Spinal cord (tissue), 10 donors: ENCODE measurements around the gene CBX1. TPM values are rescaled to one million over a fixed set of nuclear protein-coding genes. Genes with fewer than 3 reads are reported as not detected.

ENCODE experiments used
- DNase-seq, 6 donors: peaks; one replicate each; pipeline versions ENCODE4 v3.0.0 to v3.0.0-alpha.2; 2013 to 2015; ENCODE audit warnings: low spot score in 6 of 6, low read depth in 4 of 6
- H3K27ac ChIP-seq: one replicate; pipeline ENCODE4 v1.5.1; 2013; ENCODE audit warnings: low read depth, low read length, control low read depth
- H3K27me3 ChIP-seq: one replicate; pipeline ENCODE4 v1.6.1; 2013; ENCODE audit warnings: low read length; ENCODE audit not compliant: control insufficient read depth, insufficient read depth
- H3K36me3 ChIP-seq: one replicate; pipeline ENCODE4 v1.6.1; 2013; ENCODE audit warnings: low read length; ENCODE audit not compliant: control insufficient read depth, insufficient read depth
- H3K4me1 ChIP-seq: one replicate; pipeline ENCODE4 v1.6.1; 2013; ENCODE audit warnings: low read length; ENCODE audit not compliant: control insufficient read depth, insufficient read depth
- H3K4me3 ChIP-seq: one replicate; pipeline ENCODE4 v1.5.1; 2013; ENCODE audit warnings: low read depth, low read length, control low read depth
- H3K9me3 ChIP-seq: one replicate; pipeline ENCODE4 v1.6.1; 2013; ENCODE audit warnings: low read length; ENCODE audit not compliant: control insufficient read depth, insufficient read depth
- WGBS: methylation state at CpG from one replicate; pipeline ENCODE4 v1.1.5; 2013; ENCODE audit warnings: missing lambda C conversion rate; ENCODE audit not compliant: insufficient coverage; 5-methylcytosine and 5-hydroxymethylcytosine counted together
- polyA plus RNA-seq, 2 donors: library from polyadenylated mRNA; unstranded; fragments of 120-200 nt; gene quantifications; one replicate each; pipeline ENCODE4 v1.2.1, GENCODE V29; 2013; ENCODE audit not compliant: insufficient read length in 2 of 2
- total RNA-seq, 2 donors: library from RNA; depleted of rRNA in 1 of 2; stranded (reverse); fragments of 120-200 nt in 1 of 2; fragments of >200 nt in 1 of 2; gene quantifications; one replicate each; pipeline versions ENCODE4 v1.2.3 to v1.2.4, GENCODE V29; 2013 to 2014
- donor health status: healthy.

The CBX1 gene
- total and polyA plus RNA-seq, 4 donors: 76.2 to 240 (median 160) TPM

GRCh38 chr17:48055531-48056245 lies 45.6 kb downstream of the CBX1 start:
- Histone ChIP-seq H3K36me3 (peaks cover 73% of the 10 kb centered on the region), H3K9me3 (no peaks in the 10 kb centered on the region), H3K27ac (no peak overlapping the region), H3K4me1 (peaks cover 60% of the 10 kb centered on the region), H3K27me3 (no peaks in the 10 kb centered on the region), H3K4me3 (peak overlapping the region; percentile 39)
- DNase-seq: no peak
- WGBS: 62% methylated on average over 3 of the region's 5 CpGs

- H3K27me3 ChIP-seq: no peaks in the 10 kb centered on the region
- peak overlapping the region; percentile 99 for H3K27ac ChIP-seq
- peak in 4 of 6 donors; percentile 76 to 98 (median 86) for DNase-seq
- 16% methylated on average over 33 of the region's 34 CpGs for WGBS
- peaks cover 63% of the 10 kb centered on the region for H3K36me3 ChIP-seq
- H3K9me3 ChIP-seq: no peaks in the 10 kb centered on the region
- peak overlapping the region; percentile 39 for H3K4me3 ChIP-seq
- H3K4me1 ChIP-seq: peaks cover 67% of the 10 kb centered on the region
Observed at GRCh38 chr17:48054238-48055185, 46.8 kb downstream of the CBX1 start.

GRCh38 chr17:48053758-48054237 lies 47.5 kb downstream of the CBX1 start:
- Histone ChIP-seq H3K27me3 (no peaks in the 10 kb centered on the region), H3K4me1 (peaks cover 72% of the 10 kb centered on the region), H3K36me3 (peaks cover 56% of the 10 kb centered on the region), H3K9me3 (no peaks in the 10 kb centered on the region), H3K27ac (peak overlapping the region; percentile 99), H3K4me3 (peak overlapping the region; percentile 16)
- WGBS: 12% methylated on average over 6 of the region's 6 CpGs
- no peak for DNase-seq

DNA sequence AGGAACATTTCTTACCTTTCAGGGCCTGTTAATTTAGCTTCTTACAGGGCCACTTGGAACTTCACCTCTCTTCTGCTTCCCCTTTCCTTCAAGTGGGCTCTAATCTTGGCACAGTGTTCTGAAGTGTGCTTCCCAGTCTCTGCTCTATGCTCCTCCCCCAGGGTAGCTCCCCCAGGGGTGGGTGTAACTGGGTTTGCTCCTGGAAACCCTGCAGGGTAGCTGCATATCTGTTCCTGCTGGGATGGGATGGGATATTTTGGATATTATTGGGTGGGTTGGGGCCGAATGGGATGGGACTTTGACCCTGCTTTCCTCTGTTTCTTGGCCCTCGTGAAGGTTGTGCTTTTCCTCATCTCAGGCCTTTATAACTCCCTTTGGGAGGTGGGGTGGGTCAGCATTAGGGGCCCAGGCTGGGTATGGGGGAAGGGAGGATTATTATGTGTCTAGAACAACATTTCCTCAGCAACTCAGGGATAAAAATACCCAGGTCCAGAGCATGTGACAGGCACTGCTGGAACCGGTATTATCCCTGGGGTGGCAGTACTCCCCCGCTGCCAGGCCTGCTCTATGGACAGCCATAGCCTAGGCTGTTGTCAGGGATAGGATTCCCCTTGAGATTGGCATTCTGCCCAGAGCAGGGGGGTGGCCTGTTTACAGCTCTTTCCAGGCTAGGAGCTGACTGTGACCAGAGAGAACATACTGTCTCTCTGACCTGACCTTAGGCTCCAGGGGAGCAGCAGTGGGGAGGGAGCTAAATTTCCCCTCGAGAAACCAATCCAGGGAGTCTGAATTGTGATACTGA lies 48.1 kb downstream of the CBX1 start:
- 28% methylated on average over 4 of the region's 5 CpGs for WGBS
- H3K9me3 ChIP-seq: no peaks in the 10 kb centered on the region
- peak overlapping the region; percentile 99 for H3K27ac ChIP-seq
- peaks cover 72% of the 10 kb centered on the region for H3K4me1 ChIP-seq
- peaks cover 49% of the 10 kb centered on the region for H3K36me3 ChIP-seq
- H3K4me3 ChIP-seq: no peak overlapping the region
- DNase-seq: peak in 2 of 6 donors; percentile 50 to 84
- no peaks in the 10 kb centered on the region for H3K27me3 ChIP-seq

DNA sequence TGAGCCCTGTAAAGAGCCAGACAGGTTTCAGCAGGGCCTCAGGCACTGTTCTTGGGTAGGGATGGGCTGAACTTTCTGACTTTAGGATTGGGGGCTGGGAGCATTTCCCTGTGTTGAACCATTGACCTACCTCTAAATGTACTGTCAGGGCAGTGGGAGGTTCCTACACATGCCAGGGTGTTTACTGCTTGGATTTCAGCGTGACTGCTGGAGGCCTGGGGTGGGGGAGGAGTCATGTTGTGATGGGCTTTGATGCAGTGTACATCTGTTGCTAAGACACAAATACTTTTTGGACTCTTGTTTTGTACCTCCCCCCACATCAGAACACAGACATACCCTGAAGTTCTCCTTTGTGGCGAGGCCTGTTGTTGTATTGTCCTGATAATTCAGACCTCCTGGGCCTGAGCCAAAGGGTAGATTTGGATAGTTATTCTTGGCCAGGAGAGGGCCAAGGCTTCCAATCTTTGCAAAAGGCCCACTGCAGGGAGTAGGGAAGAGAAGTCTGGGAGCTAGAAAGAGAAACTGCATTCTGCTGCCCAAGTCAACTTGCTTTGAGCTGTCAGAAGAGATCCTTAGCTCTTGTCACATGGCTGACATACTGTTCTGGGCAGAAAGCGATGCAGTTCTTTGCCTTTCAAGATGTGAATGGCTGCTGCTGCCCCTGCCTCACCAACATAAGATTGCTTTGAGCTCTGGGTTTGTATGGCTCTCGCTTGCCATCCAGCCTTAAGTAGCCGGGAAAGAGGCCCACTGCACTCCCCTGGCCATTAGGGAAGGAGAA lies 49.4 kb downstream of the CBX1 start:
- WGBS: 36% methylated on average over 3 of the region's 5 CpGs
- peak in 3 of 6 donors; percentile 61 to 92 (median 80) for DNase-seq
- peak overlapping the region; percentile 99 for H3K27ac ChIP-seq
- peak overlapping the region; percentile 19 for H3K4me3 ChIP-seq
- peaks cover 37% of the 10 kb centered on the region for H3K36me3 ChIP-seq
- no peaks in the 10 kb centered on the region for H3K27me3 ChIP-seq
- H3K4me1 ChIP-seq: peaks cover 77% of the 10 kb centered on the region
- H3K9me3 ChIP-seq: no peaks in the 10 kb centered on the region

- Histone ChIP-seq H3K27me3 (no peaks in the 10 kb centered on the region), H3K36me3 (peaks cover 31% of the 10 kb centered on the region), H3K27ac (peak overlapping the region; percentile 99), H3K4me1 (peaks cover 75% of the 10 kb centered on the region), H3K4me3 (no peak overlapping the region), H3K9me3 (no peaks in the 10 kb centered on the region)
- 67% methylated on average over 10 of the region's 10 CpGs for WGBS
- DNase-seq: no peak
Observed at GRCh38 chr17:48051283-48051682, 50.0 kb downstream of the CBX1 start.

DNA sequence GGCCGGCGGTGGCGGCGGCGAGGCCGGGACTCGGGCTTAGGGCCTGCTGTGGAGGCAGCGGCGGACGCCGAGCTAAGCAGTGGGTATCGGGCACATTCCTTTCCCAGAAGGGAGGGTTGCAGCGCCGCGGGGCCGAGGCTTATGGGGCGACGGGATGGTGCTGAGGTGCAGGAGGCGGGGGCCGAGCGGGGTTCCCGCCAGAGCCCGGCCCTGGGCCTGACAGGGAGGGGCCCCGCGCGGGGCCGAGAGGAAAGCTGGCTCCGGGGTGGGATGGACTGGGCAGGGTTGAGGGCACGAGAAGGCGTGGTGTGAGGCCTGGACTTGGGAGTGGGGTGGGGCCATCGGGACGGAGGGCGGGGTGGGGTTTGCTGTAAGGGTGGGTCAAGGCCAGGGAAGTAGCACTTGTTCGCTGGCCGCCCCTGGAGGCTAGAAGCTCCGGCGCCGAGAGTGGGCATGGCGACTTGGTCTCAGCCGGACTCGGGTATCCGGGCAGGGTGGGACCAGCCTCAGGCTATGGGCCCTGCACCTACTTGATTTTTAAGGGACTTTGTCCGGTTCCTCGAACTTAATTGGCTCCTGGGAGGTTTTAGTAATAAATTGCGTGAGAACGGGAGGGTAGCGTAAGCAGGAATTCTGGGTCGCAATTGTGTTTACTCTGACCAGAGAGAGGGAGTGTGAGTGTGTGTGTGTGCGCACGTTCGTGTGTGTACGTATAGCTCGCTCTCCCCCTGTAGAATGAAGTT lies 52.7 kb downstream of the CBX1 start:
- peaks cover 13% of the 10 kb centered on the region for H3K36me3 ChIP-seq
- H3K4me1 ChIP-seq: peaks cover 54% of the 10 kb centered on the region
- no peaks in the 10 kb centered on the region for H3K9me3 ChIP-seq
- peak overlapping the region; percentile 84 for H3K4me3 ChIP-seq
- DNase-seq: peak in 3 of 6 donors; percentile 45 to 87 (median 56)
- WGBS: under 1% methylated on average over 53 of the region's 53 CpGs
- H3K27me3 ChIP-seq: no peaks in the 10 kb centered on the region
- peak overlapping the region; percentile 99 for H3K27ac ChIP-seq

- Histone ChIP-seq H3K27ac (peak within 1 kb of the TSS; percentile 99), H3K4me3 (peak within 1 kb of the TSS; percentile 84), H3K27me3 (no peaks in the 10 kb centered on the region), H3K36me3 (peaks cover 13% of the 10 kb centered on the region), H3K9me3 (no peaks in the 10 kb centered on the region), H3K4me1 (peaks cover 47% of the 10 kb centered on the region)
- peak; percentile 97 to 100 (median 98) for DNase-seq
- 0% methylated on average over 47 of the region's 47 CpGs for WGBS
Observed at GRCh38 chr17:48047741-48048383, 53.4 kb downstream of the CBX1 start, which contains the start of gene NFE2L1. Gene NFE2L1 (plus strand): TSS chr17:48048359. CDS start chr17:48051119, 2,760 bp downstream.
